H1 (cell line): Measurements from ENCODE around the gene SSX7. TPM values are rescaled to one million over a fixed set of nuclear protein-coding genes. Genes with fewer than 3 reads are reported as not detected.

Source experiments
- NRF1 ChIP-seq: IDR thresholded peaks from 2 replicates; pipeline ENCODE4 v1.6.1; 2011; ENCODE audit warnings: mild to moderate bottlenecking, low read depth, low read length, improper control_type of control experiment
- SUZ12 ChIP-seq: fragments of 200-600 bp; sonication (generic); IDR thresholded peaks from 2 replicates; pipeline ENCODE4 v1.6.1; 2012; ENCODE audit warnings: mild to moderate bottlenecking, inconsistent platforms, low read length, moderate library complexity, mixed read lengths
- polyA plus RNA-seq, 7 experiments: library from polyadenylated mRNA; depleted of rRNA in 3 of 7; stranded (reverse) in 5 of 7; unstranded in 2 of 7; fragments of >200 nt in 5 of 7; fragments of 200-250 nt in 2 of 7; gene quantifications; 1 replicate in 5 of 7; 2 replicates in 1 of 7; 4 replicates in 1 of 7; pipeline versions ENCODE4 v1.2.1 to v1.2.3, GENCODE V29; 2011 to 2013; ENCODE audit warnings: missing spikeins in 2 of 7, mixed read lengths in 2 of 7
- small RNA-seq: library from polyadenylated mRNA; stranded (forward); fragments of <200 nt; extraction: miRNeasy Mini kit (QIAGEN cat#:217004); gene quantifications from one replicate; pipeline ENCODE3, GENCODE V24; 2013; ENCODE audit not compliant: insufficient read depth
- total RNA-seq: library from RNA; stranded (reverse); fragmentation: NEBNext Ultra II Directional; extraction: Animal tissue kit (Norgen Biotek cat#: 25700); gene quantifications from 2 replicates; pipeline ENCODE4 v1.2.1, GENCODE V29; 2021

SSX7 gene
- total and polyA plus RNA-seq, 2 of the 8 experiments (the other 6 are each of a cell fraction or from before 2014, with no cell fraction given), result not detected

GRCh38 chrX:52594658-52595057, 60.0 kb downstream of the SSX7 start (continued):
- TF ChIP-seq NRF1, result no peak
- no peak for TF ChIP-seq SUZ12

Small RNA genes lying within 50 kb of the gene (small RNA-seq; reads per million reads assigned to genes)
- gene AL450023.3 (not detected), gene RNA5SP504 (not detected)

Other genes with a start within 250 kb of the SSX7 start
- not detected in 2 replicates for gene XAGE1A, start 159.1 kb downstream of the SSX7 start, total RNA-seq
- gene XAGE1A, start 159.1 kb downstream of the SSX7 start, polyA plus RNA-seq (2011; rRNA removed), result not detected in 2 replicates
- not detected in 2 replicates for gene XAGE1B, start 137.8 kb downstream of the SSX7 start, total RNA-seq
- gene XAGE1B, start 137.8 kb downstream of the SSX7 start, polyA plus RNA-seq (2011; rRNA removed), result not detected in 2 replicates
- not detected in 2 replicates for gene SSX2, start 52.3 kb upstream of the SSX7 start, total RNA-seq
- not detected in 2 replicates for gene SSX2, start 52.3 kb upstream of the SSX7 start, polyA plus RNA-seq (2011; rRNA removed)
- not detected in 2 replicates for gene SSX2B, start 96.4 kb upstream of the SSX7 start, total RNA-seq
- not detected in 2 replicates for gene SSX2B, start 96.4 kb upstream of the SSX7 start, polyA plus RNA-seq (2011; rRNA removed)
- not detected in 2 replicates for gene SPANXN5, start 142.5 kb upstream of the SSX7 start, total RNA-seq
- not detected in 2 replicates for gene SPANXN5, start 142.5 kb upstream of the SSX7 start, polyA plus RNA-seq (2011; rRNA removed)
- not detected in 2 replicates for gene XAGE5, start 156.4 kb upstream of the SSX7 start, total RNA-seq
- gene XAGE5, start 156.4 kb upstream of the SSX7 start, polyA plus RNA-seq (2011; rRNA removed), result not detected in 2 replicates
- not detected in 2 replicates for gene XAGE3, start 213.2 kb upstream of the SSX7 start, total RNA-seq
- not detected in 2 replicates for gene XAGE3, start 213.2 kb upstream of the SSX7 start, polyA plus RNA-seq (2011; rRNA removed)
- 9.1 and 10.7 TPM in 2 replicates for gene FAM156B, start 242.4 kb upstream of the SSX7 start, total RNA-seq
- 31.3 and 36.2 TPM in 2 replicates for gene FAM156B, start 242.4 kb upstream of the SSX7 start, polyA plus RNA-seq (2011; rRNA removed)